SU-DHL-6 (cell line): Measurements from ENCODE around the gene NT5C1A.

Source experiments
- EZH2phosphoT487 ChIP-seq: fragments of 200-600 bp; sonication (generic), shearing (Covaris generic); conservative IDR thresholded peaks from 2 replicates; pipeline ENCODE4 v1.6.1; 2018; ENCODE audit warnings: mild to moderate bottlenecking, antibody characterized with exemption, low read length, moderate library complexity, mixed read lengths
- TF ChIP-seq, protein P1 (sequence below): fragments of 200-600 bp; sonication (generic); IDR thresholded peaks from one replicate; pipeline ENCODE4 v1.5.1; 2017; ENCODE audit warnings: antibody characterized with exemption, mild to moderate bottlenecking, low read length, moderate library complexity; ENCODE audit not compliant: insufficient read depth, poor library complexity, severe bottlenecking

DNA sequence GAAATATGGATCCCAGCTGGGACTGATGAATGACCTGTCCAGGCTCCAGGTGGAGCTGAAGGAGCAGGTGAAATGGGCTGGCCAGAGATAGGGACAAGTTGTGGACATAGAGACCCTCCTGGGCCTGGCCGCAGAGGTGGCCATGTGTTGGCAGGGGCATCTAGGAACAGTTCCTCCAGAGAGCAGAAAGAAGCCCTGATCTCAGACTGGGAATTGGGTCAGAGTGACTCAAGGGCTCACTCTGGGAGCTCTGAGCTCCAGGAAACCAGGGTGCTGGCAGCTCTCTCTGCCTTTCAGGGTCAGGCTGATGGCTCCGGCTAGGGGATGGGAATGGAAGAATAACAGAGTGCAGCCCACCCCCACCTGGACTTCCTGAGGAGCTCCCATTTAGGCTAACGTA, 3.0 kb downstream of the NT5C1A start:
- TF ChIP-seq, protein P1, sequence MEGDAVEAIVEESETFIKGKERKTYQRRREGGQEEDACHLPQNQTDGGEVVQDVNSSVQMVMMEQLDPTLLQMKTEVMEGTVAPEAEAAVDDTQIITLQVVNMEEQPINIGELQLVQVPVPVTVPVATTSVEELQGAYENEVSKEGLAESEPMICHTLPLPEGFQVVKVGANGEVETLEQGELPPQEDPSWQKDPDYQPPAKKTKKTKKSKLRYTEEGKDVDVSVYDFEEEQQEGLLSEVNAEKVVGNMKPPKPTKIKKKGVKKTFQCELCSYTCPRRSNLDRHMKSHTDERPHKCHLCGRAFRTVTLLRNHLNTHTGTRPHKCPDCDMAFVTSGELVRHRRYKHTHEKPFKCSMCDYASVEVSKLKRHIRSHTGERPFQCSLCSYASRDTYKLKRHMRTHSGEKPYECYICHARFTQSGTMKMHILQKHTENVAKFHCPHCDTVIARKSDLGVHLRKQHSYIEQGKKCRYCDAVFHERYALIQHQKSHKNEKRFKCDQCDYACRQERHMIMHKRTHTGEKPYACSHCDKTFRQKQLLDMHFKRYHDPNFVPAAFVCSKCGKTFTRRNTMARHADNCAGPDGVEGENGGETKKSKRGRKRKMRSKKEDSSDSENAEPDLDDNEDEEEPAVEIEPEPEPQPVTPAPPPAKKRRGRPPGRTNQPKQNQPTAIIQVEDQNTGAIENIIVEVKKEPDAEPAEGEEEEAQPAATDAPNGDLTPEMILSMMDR, result no peak
- no peak for TF ChIP-seq EZH2phosphoT487
